ENCODE data around the gene GAS6.

Gene GAS6

GRCh38 chr13:113787694-113788093, 76.2 kb downstream of the GAS6 start:
- DNase-seq, result no peak

DNA sequence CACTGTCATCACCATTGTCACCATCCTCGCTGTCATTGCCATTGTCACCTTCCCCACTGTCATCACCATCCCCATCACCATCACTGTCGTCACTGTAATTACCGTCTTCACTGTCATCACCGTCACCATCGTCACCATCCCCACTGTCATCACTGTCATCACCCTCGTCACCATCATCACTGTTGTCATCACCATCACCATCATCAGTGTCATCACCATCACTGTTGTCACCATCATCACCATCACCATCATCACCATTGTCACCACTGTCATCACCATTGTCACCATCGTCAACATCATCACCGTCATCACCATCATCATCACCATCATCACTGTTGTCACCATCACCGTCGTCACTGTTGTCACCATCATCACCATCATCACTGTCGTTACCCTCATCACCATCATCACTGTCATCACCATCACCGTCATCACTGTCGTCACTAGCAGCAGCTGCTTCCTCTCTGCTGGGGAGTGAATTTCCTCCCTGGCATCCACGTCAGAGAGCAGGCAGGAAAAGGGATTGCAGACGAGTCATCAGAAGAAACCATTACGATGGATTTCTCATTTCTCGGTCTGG, 77.5 kb downstream of the GAS6 start:
- peak; percentile 5 for DNase-seq

GRCh38 chr13:113785051-113786010, 78.5 kb downstream of the GAS6 start:
- DNase-seq, result peak; percentile 39

DNA sequence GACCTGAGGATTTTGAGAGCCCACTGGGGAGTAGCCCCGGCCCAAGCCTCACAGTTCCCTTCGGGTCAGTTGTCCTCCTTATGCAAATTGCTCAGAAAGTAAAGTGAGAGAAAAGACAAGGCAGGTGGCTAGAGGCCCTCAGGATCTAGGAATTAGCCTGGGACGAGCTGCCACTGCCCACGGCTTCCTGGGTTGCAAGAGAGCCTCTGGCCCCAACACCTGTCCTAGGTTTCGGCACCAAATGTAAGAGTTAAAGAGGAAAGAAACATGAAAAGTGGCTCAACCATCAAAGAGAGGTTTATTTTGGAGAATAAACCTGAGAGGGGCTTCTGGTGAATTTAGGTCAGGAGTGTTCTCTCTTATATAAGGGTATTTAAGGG, 79.2 kb downstream of the GAS6 start:
- no peak for DNase-seq

DNA sequence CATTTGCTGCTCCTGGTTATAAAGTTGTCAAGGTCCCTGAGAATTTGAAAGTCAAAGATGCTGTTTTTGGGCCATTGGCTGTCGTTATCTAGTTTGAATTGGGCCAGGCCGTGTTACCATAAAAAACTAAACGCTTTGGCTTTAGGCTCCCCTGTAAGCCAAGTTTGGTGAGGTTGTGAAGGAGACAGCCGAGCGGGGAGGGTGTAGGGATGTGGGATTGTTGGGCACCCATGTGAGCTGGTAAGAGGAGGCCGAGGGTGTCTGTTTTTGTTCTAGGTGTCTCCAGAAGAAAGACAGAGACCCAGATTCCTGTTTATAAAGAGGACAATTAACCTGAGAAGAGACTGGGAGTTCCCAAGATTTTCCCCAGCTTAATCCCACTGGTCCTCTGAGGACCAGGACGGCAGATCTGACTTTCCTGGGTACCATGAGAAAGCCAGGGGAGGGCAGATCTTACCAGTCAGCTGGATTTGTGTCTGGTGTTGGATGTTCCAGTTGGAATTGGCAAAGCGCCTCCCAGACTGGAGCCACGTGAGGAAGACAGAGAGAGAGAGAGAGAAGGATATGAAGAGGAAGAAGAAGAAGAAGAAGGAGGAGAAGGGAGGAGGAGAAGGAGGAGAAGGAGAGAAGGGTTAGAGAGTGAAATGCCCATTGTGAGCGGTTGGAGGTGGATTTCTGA, 79.8 kb downstream of the GAS6 start:
- no peak for DNase-seq

DNA sequence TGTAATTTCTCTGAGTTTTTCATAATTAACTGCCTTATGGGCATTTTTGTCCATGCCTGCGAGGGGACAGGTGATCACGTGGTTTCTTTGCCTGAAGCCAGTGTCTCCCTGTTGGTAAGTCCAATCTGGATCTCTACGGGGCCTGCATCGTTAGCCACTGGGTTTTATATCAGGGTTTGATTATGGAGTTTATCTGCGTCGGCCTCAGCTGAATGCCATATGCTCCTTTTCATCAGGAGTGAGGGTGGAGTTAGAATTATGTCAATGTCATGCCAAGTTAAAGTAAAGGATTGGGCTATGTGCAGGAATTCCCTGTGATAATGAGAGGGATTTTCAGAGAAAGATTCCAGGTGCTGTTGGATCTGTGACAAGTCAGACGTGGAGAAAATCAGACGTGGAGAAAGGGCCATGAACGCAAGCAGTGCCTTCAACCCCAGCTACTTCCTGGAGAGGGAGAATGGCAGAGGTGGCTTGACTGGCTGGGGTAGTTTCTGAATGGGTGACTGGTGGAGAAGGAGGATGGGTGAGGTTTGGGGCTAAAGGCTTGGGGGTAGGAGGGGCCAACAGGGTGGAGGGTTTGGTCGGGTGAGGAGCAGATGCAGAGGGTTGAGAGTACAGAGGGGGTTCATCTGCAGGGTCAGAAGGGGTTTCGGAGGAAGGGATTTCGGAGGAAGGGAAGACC, 80.5 kb downstream of the GAS6 start:
- DNase-seq, result no peak

DNA sequence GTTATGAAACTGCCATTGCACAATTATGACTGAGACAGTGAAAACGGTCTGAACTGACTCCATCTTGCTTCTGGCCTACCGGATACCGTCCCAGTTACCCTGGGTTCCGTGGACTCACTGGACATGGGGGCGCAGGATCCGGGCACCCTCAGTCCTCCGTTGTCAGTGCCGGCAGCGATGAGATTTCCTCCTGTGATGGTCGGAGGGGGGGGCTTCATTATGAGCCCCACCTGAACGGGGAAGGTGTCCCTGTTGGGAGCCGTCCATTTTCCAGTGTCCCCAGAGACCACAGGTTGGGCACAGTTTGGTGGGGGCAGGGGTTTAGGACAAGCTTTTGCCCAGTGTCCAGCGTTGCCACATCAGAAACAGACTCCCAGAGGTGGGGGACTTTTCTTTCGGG, 81.4 kb downstream of the GAS6 start:
- no peak for DNase-seq

- no peak for DNase-seq
Observed at GRCh38 chr13:113781571-113781970, 82.3 kb downstream of the GAS6 start.

- DNase-seq, result peak; percentile 25
Observed at GRCh38 chr13:113777311-113778260, 86.3 kb downstream of the GAS6 start.

DNA sequence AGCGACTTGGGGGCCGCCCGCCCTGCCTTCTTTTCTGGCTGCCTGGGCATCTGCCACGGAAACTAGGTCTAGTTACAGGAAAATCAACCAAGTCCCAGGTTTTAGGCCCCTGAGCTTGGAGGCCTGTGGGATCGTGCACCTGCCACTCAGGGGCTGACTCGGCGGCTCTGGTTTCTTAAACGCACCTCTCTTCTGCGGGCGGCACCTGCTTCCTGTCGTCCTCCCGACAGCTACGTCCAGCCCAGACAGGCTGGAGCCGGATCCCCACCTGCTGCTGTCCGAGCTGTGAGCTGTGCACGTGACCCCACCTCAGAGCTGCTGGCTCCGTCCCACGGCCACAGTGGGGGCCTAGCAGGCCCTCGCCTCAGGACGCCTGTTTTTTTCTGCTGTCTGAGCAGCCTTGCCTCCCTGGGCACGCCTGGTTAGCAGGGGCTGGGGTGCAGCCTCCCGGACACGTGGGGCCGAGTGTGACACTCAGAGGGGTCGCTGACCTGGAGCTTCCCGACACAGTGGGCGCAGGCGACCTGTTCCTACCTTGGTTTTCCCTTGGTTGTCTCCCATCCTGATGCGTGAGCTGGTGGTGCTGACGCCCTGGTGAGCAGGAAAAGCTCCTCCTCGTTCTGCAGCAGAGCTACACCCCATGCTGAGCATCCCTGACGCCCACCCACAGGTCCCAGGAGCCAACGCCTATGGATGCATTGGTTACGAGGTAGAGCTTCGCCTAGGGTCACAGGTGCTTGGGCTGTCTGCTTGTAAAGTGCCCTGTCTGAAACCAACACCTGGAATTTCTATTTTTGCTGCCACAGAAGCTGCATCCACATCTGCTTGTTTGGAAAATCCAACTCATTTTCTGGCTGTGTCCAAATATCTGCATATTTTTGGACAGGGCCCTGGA, 87.4 kb downstream of the GAS6 start:
- no peak for DNase-seq

DNA sequence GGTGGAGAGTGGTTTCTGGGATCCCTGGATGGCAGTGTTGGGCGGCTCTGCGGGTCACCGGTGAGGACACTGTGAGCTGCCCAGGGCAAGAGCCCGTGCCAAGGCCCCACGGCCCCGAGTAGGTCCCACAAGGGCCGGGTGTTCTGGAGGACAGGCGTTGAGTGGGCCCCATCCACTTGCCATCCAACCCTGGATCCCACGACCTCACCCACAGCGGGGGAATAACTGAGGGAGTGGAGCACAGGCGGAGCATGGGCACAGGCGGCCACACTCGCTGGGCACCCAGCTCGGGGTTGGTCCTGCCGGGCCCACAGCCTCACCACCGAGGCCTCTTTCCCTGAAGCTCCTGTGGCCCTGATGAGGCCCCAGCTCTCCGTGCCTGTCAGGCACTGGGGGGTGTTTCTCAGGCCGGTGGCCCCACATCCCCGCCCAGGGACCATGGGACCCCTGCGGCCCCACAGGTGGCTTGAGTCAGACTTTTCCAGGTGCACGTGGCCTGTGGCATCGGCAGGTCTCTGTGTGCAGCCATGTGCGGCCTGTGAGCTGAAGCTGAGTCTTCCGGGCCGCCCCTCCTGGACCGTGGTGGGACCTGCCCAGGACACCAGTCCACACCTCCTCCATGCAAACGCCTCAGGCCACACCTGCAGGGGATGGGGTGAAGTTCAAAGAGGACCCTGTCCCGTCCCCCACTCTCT, 88.3 kb downstream of the GAS6 start:
- DNase-seq, result no peak

DNA sequence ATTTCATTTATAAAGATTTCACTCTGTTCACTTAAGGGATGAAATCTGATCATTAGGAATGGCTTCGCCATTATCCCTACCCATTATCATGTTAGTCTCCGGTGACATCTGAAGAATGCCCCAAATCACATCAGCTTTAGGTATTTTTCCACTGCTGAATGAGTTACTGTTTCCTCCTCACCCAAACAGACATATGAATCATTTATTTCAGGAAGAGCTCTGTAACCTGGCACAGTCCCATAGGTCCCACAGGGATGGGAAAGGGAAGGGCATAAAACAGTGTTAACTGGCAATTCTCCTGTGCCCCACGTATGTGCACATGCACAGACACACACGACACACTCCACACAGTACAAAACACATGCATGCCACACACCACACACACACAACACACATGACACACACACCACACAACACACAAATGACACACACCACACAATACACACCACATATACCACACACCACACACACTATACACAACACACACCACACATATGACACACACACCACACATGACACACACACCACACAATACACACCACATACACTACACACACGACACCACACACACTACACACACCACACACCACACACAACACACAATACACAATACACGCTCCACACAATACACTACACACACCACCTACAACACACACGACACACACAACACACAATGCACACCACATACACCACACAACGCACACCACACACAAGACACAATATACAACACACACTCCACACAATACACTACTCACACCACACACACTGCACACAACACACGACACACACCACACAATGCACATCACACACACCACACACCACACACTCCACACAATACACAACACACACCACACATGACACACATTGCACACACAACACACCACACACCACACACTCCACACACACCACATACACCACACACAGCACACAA, 89.4 kb downstream of the GAS6 start:
- DNase-seq, result no peak

GRCh38 chr13:113771709-113772331, 92.1 kb downstream of the GAS6 start:
- DNase-seq, result peak; percentile 6

DNA sequence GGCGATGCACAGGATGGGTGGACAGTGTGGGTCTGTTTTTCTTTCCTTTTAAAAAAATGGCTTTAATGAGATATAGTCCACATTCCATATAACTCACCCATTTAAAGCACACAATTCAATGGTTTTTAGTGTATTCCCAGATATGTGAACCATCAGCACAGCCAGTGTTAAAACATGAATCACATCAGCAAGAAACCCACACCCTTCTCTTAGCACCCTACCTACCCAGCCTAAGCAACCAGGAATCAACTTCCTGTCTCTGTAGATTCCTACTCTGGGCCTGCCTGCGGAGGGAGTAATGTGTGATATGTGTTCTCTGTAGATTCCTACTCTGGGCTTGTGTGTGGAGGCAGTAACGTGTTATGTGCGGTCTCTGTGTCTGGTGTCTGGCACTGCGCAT, 92.9 kb downstream of the GAS6 start:
- no peak for DNase-seq
